Fibroblast of pulmonary artery (primary cell): ENCODE measurements around the gene TMEM127.

Source experiments
- DNase-seq: peaks from one replicate; pipeline ENCODE4 v3.0.0-alpha.2; 2010; ENCODE audit warnings: low read depth
- H3K4me3 ChIP-seq: replicated peaks from 2 replicates; pipeline ENCODE4 v1.5.1; 2011; ENCODE audit warnings: low read depth, mild to moderate bottlenecking, control low read depth, low read length, moderate library complexity
- TF ChIP-seq, protein P1 (sequence below): IDR thresholded peaks from 2 replicates; pipeline ENCODE4 v1.5.1; 2011; ENCODE audit warnings: mild to moderate bottlenecking, control low read depth, low read length, inconsistent platforms; ENCODE audit errors: missing control alignments

Gene TMEM127

DNA sequence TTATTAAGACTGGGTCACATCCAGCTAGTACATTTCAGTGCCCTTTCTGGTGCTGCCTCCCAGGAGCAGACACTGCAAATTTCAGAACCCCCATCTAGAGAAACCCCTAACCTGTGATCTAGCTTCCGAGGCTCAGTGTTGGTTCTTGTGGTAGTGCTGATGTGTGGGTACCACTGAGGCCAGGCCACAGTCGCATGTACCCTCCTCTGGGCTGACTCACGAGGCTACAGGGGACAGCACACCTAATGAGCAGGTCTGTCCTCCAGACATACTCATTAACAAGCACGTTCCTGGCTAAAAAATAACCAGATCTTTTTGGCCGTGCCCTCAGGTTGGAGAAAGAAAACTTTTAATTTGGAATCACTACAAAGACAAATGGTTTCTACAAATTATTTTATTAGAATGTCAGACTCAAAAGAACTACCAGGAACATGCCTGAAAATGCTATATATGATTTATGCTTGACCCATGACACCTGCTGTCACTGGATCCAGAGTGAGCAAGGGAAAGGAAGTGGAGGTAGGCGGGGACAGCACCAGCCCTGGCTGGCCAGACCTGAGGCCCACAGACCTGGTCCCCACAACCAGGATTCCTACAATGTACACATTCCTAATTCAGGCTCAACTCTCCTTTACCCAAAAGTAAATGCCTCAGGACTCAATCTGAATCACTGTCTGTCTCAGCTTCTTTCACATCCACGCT lies 8.7 kb upstream of the TMEM127 start:
- TF ChIP-seq, protein P1, sequence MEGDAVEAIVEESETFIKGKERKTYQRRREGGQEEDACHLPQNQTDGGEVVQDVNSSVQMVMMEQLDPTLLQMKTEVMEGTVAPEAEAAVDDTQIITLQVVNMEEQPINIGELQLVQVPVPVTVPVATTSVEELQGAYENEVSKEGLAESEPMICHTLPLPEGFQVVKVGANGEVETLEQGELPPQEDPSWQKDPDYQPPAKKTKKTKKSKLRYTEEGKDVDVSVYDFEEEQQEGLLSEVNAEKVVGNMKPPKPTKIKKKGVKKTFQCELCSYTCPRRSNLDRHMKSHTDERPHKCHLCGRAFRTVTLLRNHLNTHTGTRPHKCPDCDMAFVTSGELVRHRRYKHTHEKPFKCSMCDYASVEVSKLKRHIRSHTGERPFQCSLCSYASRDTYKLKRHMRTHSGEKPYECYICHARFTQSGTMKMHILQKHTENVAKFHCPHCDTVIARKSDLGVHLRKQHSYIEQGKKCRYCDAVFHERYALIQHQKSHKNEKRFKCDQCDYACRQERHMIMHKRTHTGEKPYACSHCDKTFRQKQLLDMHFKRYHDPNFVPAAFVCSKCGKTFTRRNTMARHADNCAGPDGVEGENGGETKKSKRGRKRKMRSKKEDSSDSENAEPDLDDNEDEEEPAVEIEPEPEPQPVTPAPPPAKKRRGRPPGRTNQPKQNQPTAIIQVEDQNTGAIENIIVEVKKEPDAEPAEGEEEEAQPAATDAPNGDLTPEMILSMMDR, result no peak
- DNase-seq, result no peak
- no peak overlapping the region for H3K4me3 ChIP-seq

DNA sequence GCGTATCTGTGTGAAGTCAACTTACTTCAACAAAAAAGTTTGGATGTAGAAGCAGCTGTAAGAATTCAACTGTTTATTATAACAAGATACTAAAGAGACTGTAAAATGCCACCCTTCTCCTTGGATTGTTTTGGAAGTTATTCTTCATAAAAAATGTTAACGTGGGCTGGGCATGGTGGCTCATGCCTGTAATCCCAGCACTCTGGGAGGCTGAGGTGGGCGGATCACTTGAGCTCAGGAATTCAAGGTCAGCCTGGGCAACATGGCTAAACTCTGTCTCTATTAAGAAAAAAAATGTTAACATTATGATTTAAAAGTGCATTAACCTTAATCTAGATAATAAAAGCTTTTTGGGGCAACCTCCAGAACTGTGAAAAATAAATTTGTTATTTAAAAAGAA lies 8.0 kb upstream of the TMEM127 start:
- DNase-seq, result no peak
- TF ChIP-seq, protein P1, result no peak
- no peak overlapping the region for H3K4me3 ChIP-seq

DNA sequence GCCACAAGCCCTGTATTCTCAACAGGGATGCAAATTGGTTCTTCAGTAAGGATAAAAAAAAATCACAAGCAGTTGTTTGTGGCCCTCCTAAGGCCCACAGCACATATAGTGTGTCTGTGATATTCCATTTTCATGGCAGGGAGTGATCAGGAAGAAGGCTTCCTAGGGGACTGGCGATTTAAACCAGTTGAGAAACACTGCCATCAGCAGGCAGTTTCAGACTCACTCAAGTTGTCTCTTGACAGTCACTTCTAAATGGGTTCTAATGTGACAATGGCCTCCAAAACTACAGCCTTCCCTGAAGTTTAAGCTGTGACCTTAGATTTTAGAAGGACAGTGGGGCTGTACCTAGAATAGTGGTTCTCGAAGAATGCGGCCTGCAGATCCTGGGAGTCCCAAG lies 6.2 kb upstream of the TMEM127 start:
- H3K4me3 ChIP-seq, result no peak overlapping the region
- no peak for DNase-seq
- TF ChIP-seq, protein P1, result no peak

DNA sequence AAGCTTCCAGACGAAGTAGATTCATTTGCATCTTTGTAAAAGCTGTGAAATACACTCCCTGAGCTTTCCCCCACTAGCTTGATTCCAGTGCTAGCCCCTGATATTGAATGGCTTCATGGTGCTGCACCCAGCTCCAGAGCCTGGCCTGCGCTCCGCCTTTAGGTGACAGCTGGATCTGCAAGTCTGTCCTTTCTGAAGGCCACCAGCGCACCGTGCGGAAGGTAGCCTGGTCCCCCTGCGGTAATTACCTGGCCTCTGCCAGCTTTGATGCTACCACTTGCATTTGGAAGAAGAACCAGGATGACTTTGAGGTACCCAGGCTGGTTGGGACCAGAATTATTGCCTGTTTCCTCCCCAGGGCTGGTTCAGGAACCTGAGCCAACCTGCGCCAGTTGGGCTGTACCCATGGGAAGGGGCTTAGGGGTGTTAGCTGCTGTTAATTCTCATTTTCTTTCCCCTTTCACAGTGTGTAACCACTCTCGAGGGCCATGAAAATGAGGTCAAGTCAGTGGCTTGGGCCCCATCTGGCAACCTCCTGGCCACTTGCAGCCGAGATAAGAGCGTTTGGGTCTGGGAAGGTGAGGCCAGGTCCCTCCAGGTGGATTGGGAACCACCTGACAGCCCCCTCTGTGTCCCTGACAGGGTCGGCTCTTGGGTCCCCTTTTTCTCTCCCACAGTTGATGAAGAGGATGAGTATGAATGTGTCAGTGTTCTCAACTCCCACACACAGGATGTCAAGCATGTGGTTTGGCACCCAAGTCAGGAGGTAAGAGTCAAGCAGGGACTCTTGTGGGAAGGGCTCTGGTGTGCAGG lies 1.6 kb upstream of the TMEM127 start:
- TF ChIP-seq, protein P1, result peak; percentile 43
- peak overlapping the region; percentile 79 for H3K4me3 ChIP-seq
- peak; percentile 50 for DNase-seq

DNA sequence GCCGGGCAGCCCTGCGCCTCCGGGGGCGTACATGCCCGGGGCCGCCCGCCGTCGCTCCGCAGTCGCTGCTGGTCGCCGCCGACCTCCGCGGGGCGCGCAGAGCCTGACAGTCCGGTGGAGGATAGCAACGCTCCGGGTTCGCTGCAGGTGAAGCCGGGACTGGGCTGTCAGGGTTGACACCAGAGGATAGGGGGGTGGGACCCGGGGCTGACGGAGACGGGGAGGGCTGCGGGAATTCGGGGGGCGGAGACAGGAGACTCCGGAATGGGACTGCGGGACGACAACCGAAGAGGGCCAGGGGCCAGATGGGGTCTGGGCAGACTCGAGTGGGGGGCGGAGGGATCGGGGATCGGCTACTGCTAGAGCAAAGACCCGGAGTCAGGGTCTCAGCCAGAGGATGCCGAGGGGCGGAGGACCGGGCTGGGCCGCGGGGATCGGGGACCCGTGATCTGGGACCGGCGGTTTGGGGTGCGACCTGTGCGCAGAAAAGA lies 403 bp downstream of the TMEM127 start:
- peak overlapping the region; percentile 79 for H3K4me3 ChIP-seq
- TF ChIP-seq, protein P1, result no peak
- no peak for DNase-seq

DNA sequence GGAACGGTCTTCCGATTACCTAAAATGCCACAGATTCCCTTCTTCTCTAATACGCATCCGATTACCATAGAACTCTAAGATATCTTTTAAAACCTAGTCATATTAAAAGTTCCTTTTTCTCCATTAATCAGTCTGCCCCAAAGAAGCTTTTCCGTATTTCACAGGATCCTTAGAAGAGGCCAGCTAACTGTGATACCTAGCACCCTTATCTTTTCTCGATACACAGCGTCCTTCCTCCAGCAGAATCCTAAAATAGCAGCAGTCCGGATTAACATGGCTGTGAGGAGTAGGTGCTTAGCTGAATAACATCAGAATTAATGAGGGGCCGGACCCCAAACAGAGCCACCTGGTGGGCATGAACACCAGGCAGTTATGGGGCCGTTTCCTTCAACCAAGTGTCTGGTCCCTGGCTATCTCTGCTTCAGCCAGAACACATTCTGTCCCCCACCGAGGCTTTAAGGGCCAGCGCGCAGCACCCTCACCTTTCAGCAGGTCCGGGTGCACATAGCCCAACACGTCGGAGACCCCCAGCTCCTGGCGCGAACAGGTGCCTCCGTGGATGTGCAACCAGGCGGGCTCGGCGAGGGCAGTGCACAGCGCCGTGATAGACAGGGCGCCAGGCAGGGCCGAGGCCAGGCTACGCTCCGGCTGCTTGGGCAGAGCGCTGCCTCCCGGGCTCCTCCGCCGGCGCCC lies 995 bp downstream of the TMEM127 start:
- H3K4me3 ChIP-seq, result peak overlapping the region; percentile 79
- DNase-seq, result peak; percentile 51
- TF ChIP-seq, protein P1, result peak; percentile 43
